NCI-H69 (cell line): ENCODE data around the gene PLD1.

Experiments used
- DNase-seq: peaks from one replicate; lab custom pipeline; 2025; lab: John Stamatoyannopoulos, UW

The PLD1 gene

DNA sequence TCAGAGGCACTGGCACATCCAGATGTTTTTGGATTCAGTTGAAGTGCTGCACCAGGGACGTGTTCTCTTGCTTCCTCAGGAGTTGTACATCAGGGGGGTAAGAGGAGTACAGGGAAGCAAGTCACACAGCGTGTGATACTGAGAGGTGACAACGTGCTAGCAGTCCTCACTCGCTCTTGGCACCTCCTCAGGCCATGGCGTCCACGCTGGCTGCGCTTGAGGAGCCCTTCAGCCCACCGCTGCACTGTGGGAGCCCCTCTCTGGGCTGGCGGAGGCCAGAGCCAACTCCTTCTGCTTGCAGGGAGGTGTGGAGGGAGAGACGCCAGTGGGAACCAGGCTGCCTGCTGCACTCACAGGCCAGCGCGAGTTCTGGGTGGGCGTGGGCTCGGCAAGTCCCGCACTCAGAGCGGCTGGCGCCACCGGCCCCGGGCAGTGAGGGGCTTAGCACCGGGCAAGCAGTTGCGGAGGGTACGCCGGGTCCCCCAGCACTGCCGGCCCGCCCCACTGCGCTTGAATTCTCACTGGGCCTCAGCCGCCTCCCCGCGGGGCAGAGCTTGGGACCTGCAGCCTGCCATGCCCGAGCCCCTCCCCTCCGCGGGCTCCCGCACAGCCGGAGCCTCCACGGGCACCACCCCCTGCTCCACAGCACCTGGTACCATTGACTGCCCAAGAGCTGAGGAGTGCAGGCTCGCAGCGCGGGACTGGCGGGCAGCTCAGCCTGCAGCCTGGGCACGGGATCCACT is 64.5 kb downstream of the PLD1 start:
- DNase-seq: no peak

DNA sequence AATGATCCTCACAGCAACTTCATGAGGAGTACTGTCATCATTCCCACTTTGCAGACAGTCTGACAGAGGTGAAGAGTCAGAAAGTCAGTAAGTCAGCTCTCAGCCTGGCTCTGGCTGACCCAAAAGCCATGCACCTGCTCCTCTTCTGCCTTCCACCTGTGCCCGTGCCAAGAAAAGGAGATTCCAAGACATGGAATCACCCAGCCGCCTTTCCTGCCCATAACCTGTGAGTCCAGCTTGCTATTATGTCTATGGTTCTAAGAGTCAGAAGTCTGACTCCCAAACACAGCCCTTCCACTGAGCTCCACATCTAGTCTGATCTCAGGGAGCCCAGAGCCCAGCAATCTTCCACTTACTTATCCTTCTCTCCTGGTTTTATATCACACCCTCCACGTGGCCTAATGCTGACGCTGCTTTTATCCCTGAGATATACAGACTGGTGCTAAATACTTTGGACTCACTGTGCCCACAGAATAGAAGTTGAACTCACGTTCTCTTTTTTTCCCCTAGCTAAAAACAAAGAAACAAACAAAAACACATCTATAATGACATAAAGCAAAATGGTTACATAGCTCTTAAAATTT is 66.0 kb downstream of the PLD1 start:
- DNase-seq: no peak

DNA sequence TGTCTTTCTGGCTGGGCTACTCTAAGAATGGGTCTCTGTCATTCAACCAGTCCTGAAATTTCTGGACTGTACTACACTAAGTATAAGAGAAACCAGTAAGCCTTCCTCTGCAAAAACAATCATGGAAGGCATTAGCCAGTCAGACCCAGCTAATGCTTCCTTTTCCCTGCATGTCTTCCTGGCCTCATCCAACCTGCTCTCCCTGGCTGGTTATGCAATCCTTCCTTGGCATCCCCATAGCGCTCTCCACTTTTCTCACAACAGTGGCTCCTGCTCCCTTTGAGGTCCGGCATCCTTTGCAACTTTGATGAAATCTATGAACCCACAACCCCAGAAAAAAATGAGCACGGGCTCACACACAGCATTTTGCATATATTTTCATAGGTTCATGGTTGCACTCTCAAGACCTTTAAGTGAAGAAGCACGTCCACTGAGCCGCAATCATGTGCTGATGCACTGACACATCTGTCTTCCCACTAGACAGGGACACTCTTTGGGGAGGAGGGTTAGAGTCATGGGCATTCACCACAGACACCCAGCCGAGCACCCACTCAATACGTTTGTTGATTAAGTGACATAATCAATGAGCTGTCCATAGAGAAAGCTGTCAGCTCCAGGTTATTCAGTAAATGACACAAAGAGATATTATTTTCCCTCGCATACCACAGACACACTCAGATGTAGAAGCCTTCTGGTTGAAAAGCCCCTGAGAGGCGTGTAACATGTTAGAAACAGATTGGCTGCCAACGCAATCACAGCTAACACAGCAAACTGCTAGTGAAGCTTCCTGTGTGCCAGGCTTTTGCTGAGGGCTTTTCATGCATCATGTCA is 66.7 kb downstream of the PLD1 start:
- no peak for DNase-seq

DNA sequence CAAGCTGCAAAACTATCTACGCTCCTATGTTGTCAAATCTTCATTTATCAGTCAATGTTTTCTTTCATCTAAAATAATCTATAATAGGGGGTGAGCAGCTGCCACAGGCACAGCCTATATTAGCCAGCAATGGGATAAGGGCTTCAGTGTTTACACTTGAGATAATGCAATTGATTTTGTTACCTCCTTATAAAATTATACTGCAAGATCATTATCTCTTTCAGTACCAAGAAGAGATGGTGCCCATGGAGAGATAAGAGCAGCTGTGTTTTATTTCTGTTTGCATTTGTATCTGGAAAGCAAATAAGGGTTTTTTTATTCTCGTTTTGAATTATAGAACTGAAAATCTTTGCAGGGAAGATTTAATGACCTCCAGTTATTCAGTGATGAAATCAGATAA is 68.9 kb downstream of the PLD1 start:
- peak; percentile 59 for DNase-seq

DNA sequence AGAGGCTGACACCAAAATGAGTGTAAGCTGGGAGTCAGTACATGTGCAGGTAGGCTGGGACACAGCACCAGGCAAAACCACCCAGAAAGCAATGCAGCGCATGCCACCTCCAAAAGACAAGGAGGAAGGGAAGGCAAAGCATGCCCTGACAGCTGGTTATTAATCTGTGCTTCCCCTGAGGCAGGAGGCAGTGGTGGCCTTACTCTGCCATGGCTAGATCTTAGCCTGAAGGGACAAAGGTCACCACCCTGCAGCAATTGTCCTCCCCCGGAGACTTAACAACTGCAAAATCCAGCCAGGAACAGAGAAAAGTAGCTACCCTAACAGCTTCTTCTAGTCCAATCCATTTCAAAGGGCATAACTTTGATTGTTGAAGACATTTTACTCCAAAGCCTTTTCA is 73.7 kb downstream of the PLD1 start:
- DNase-seq: peak; percentile 32

DNA sequence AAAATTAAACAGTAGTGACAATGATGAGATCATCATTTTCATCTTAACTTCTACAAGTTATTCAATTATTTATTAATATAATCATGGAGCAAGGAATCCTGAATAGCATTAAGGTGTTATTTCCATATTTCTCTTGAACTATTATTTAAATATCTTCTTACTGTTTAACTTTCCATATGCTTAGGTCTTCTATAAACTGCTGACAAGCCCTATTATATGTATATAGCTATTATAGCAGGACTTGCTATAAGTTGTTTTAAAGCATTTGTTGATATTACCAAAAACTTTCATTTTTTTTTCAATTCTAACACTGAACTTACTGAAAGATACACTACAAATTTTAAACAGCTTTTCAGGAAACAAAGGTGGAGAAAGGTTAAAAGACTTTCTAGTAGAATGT is 76.7 kb downstream of the PLD1 start:
- DNase-seq: no peak

DNA sequence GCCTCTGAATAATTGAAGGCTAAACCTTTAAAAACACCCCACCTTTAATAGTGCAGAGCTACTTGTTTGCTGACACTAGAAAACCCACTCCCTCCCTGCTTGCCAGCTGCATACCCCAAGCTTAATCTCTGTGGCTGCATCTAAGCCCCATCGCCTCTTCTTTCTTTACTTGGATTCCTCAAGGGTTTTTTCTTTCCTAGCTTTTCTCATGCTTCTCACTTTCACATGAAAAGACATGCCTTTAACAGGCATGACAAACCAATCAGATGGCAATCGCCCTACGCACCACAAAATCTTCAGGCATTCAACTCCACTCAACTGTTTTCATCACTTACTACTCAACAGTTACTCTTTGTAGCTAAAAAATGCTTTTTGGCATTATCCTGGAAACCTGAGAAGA is 77.5 kb downstream of the PLD1 start:
- no peak for DNase-seq

DNA sequence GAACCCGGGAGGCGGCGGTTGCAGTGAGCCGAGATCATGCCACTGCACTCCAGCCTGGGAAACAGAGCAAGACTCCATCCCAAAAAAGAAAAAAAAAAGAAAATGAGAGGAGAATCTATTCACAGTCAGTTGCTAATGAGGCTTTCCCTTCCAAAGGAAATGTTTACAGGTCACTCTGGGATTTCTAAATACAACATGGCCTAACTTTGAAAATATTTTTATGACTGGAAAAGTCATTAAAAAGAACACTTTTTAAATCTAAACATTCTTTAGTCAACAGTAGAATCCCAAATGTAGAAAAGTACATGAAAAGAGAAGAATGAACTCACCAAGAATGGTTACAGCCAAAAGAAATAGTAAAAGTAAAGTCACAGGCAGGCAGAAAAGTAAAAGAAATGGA is 78.6 kb downstream of the PLD1 start:
- DNase-seq: no peak

DNA sequence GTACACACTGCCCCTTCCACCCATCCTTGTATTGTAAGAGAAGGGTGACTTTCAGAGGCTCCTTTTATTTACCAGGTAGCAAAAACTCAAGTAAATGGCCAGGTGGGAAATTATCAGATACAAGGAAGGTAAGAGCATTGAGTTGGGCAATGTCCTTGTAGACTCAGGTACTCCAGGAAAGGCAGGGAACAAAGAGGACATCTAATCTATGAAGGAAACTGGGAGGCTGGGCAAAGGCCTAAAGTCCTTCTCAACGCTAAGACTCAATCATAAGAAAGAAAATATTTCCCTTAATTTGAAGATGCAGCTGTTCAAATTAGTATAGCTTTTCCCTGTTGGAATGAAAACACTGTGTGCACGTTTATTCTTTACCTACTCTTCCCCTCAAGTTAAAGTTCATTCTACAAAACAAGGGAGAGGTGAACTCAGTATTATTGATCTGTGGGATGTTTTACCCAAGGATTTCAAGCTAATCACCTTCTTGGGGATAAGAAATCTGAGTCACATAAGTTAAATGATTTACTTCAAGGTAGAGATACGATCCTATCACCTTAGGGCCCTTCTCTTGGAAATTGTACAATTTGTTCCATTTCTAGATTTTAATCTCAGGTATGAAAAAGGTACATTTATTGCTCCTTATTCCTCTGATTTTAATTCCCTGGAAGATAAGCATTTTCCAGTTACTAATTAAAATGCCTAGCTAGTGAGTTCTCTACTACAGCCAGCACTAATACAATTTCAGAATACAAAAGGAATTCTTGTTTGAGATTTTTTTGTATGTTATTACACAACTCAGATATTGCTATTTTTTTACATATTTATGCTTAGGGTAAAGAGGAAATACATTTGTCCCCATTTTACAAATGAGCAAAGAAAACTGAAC is 80.6 kb downstream of the PLD1 start:
- DNase-seq: no peak

DNA sequence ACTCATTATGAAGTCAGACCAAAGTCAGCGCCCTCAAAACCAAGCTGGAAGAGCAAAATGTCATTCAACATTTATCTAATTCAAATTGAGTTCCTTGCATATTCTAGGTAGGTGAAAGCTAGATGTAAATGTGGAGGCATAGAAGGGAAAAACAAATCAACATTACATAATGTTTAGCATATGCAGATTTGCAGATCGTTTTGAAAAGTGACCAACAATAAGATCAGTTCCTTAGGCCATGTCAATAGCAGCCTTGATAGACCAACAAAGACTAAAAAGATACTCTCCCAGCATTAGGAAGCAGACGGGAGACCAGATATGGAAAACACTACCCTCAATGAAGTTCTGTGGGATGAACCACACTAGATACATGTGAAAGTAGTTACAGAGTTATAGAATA is 83.0 kb downstream of the PLD1 start:
- no peak for DNase-seq

DNA sequence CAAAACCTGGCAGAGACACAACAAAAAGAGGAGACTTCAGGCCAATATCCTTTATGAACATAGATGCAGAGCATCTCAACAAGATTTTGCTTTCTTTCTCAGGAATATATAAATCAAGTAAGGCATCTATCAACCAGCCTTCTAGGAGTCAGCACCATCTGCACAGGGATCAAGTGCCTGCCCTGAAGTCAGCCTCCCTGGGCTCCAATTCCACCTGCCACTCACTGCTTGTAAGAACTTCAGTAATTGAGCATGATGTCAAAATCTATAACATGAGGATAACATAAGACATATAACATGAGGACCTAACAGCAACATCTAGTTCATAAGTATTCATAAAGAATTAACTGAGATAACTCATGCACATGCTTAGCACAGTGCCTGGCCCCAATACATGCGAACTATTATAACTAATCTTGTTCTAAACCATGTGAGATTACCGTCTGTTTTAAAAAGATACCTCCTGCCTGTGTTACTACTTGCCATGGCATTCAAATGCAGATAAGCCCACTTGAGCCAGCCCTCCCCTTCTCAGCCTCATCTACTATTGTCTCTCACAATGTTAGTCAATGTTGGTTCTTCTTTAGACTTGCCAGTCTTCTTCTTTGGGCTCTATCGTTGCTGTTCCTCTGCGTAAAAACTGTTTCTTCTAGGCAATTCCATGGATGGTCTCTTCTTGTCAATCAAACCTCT is 91.6 kb downstream of the PLD1 start:
- DNase-seq: no peak

DNA sequence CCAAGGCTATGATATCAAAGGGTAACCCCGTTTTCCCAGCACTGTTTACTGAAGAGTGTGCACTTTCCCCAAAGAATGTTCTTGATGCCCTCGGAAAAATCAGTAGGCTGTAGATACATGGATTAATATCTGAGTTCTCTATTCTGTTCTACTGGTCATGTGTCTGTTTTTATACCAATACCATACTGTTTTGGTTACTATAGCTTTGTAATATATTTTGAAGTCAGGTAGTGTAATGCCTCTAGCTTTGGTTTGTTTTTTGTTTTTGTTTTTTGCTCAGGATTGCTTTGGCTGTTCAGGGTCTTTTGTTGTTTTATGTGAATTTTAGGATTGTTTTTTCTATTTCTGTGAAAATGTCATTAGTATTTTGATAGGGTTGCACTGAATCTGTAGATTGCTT is 95.1 kb downstream of the PLD1 start:
- DNase-seq: no peak

DNA sequence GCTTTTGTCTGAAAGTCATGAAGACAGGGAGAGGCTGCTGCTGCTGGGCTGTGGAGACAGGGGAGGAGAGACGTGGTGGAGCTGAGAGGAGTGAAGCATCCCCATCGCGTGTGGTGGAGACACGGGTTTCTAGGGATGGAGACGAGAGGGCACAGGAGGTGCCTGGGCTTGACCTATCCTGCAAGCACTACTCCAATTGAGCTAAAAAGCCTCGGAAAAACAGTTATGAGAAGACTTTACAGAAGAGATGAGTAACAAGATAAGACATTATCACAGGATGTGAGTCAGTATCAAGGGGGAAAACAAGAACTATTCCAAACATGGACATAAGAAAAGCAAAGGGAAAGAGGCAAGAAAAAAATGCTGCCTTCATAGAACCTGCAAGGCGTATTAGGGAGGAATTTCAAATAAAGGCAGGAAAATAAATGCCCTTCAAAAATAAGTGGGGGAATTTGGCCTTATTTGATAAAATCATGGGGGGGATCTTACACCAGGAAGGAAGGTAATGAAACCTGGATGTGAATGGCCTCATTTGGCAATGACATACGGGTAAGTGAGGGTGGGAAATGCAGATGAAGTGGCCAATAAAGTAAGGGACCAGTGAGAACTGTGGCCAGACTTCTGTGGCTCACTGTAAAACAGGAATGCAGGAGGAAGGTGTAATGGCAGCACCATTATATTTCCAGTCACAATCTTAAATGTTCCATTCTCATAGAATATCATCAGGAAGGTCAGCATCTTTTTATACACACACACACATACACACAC is 97.9 kb downstream of the PLD1 start:
- DNase-seq: no peak

DNA sequence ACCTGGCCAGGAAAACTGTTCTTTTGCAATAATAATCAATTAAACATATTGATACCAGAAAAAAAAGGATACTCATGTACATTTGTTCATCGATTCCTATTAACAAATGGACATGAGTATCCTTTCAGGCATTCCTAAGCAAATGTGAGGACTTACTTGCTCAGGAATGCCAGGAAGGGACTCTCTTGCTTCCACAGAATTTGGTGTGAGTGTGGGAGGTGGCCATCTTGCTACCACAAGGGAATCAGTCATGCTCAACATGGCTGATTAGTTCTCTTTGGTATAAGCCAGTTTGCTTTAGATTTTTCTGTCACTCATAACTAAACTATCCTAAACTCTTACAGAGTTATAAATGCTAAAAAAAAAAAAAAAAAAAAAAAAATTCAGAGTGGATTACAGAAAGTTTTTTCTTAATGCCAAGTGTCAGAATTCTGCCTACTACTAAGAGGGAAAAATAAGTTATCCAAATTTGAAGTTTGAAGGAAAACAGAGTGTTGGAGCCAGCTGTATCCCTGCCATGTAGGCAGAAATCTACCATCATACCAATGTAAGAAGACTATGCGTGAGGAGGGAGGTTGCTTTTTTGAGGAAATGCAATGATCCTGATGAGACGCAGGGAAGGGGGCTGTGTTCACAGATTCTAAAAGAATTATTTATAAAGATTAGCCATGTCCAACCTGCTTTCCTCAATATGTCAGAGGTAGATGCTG is 98.7 kb downstream of the PLD1 start:
- DNase-seq: no peak

DNA sequence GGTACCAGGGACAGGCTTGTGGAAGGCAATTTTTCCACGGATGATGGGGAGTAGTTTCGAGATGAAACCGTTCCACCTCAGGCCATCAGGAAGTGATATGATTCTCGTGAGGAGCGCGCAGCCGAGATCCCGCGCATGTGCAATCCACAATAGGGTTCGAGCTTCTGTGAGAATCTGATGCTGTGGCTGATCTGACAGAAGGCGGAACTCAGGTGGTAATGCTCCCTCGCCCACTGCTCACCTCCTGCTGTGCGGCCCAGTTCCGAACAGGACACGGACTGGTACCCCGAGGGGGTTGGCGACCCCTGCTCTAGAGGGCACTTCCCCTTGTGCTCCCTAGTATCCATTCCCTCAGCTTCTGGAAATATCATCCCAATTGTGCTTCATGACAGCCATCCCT is 99.9 kb downstream of the PLD1 start:
- no peak for DNase-seq

DNA sequence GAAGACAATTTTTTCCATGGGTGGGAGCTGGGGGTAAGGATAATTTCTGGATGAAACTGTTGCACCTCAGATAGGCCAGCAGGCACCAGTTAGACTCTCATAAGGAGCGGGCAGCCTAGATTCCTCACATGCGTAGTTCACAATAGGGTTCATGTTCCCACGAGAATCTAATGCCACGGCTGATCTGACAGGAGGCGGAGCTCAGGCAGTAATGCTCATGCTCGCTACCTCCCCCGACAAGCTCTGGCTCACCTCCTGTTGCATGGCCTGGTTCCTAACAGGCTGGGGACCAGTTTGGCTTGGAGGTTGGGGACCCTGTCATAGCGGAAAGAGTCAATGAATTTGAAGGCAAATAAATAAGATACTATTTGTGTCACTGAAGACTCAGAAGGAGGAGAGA is 105.5 kb downstream of the PLD1 start:
- peak; percentile 21 for DNase-seq

DNA sequence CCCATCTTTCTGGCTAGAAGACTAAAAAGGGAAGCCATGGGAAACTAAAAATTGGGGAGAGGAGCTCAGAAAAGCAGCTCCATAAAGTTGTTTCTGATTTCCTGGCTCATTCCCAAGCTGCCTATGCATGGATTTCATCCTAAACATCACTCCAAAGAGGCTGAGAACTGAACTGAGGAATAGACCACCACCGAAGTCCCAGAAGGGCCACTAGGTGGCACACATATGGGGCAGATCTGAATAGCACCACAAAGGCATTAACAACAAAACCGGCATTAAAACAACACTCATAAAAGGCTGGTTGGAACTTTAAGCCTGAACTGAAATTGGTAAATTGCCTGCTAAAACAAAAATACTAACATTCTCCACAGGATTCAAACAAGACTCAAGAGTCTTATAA is 106.3 kb downstream of the PLD1 start:
- peak; percentile 63 for DNase-seq

DNA sequence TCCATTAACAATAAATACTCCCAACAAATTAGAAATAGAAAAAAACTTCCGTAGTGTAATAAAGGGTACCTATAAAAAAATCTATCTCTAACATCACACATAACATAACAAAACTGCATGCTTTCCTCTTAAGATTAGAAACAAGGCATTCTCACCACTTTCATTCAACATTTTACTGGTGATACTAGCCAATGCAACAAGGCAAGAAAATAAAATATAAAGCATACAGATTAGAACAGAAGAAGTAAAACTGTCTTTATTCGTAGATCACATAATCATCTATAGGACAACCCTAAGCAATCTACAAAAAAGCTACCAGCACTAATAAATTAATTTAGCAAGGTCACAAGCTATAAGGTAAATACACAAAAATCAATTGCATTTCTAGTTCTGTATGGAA is 107.1 kb downstream of the PLD1 start:
- DNase-seq: no peak

DNA sequence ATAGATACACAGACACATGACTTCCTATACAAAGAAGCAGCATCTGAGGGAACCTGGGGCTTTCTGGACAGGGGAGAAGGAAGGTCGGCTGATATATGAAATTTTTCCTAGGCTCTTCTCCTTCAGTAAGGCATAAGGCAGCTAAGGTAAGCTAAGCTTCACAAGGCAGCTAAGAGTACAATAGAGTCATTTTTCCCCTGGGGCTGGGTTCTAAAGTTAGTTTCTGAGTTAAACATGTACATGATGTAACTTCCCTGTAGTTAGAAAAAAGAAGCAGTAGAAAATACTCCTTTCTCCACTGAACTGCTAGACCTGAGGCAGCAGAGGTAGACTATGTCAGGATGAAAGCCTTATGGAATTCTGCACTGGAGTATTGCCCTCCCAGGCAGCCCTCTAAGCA is 109.6 kb downstream of the PLD1 start:
- no peak for DNase-seq

DNA sequence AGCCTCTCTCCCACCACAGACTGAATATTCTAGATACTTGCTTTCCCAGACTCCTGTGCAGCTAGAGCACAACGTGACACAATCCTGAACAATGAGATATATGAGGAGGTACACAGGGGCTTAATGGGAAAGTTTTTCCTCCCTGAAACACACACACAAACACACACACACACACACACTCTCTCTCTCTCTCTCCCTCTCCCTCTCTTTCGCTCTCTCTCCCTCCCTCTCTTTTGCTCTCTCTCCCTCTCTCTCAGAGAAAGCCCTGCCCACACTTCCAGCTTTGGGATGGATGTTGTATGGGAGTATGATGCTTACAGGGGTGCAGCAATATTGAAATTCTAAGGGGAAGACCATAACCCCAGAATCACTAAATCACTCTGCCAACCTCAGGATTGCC is 110.1 kb downstream of the PLD1 start:
- no peak for DNase-seq
